22Rv1 (cell line): ENCODE measurements around the gene KRT33A.

Experiments used
- ZFX ChIP-seq: fragments of 450-650 bp; IDR thresholded peaks from 2 replicates; pipeline ENCODE4 v1.6.1; 2017; ENCODE audit warnings: antibody characterized with exemption, borderline replicate concordance
- TF ChIP-seq, protein P1 (sequence below): fragments of 450-650 bp; IDR thresholded peaks from 2 replicates; pipeline ENCODE4 v1.5.1; 2017; ENCODE audit warnings: mild to moderate bottlenecking

DNA sequence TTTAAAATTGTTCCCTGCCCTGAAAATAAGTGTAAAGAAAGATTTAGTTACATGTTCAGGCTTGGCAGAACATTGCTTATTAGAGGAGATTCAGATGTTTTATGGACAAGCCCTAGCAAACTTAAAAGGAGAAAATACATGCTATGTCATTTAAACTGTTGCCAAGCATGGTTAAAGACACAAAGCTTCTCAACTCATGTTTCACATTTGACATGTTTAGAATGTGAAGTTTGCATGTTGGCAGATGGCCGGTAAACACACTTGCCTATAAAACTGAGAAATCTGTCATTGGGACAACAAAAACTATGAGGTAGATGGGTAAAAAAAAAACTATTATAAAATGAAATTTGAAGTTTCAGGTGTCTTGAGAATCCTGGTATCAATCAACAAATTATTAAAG, 53.8 kb downstream of the KRT33A start:
- TF ChIP-seq, protein P1, sequence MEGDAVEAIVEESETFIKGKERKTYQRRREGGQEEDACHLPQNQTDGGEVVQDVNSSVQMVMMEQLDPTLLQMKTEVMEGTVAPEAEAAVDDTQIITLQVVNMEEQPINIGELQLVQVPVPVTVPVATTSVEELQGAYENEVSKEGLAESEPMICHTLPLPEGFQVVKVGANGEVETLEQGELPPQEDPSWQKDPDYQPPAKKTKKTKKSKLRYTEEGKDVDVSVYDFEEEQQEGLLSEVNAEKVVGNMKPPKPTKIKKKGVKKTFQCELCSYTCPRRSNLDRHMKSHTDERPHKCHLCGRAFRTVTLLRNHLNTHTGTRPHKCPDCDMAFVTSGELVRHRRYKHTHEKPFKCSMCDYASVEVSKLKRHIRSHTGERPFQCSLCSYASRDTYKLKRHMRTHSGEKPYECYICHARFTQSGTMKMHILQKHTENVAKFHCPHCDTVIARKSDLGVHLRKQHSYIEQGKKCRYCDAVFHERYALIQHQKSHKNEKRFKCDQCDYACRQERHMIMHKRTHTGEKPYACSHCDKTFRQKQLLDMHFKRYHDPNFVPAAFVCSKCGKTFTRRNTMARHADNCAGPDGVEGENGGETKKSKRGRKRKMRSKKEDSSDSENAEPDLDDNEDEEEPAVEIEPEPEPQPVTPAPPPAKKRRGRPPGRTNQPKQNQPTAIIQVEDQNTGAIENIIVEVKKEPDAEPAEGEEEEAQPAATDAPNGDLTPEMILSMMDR: no peak
- TF ChIP-seq ZFX: no peak
